Measurements from ENCODE around the gene FXYD4. TPM values are rescaled to one million over a fixed set of nuclear protein-coding genes. Genes with fewer than 3 reads are reported as not detected.

The FXYD4 gene
- total RNA-seq, 1 experiment from 2014 or later, result not detected

DNA sequence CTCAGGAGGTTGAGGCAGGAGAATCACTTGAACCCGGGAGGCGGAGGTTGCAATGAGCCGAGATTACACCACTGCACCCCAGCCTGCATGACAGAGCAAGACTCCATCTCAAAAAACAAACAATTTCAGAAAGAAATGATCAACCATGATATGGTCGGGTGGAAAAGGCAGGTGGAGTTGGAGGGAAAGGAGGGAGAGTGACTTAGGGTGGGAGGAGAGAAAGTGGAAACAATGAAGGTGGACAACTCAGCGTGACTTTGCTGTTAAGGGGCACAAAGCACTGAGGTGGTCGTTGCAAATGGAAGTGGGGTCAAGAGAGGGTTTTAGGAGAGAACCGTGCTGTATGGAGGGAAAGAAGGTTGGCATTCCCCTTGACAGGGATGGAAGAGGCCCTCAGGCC lies 30.0 kb upstream of the FXYD4 start:
- no peak overlapping the region for H3K4me3 Mint-ChIP-seq (ENCODE audit: unreplicated experiment)
- no peak for TF ChIP-seq CTCF (IDR thresholded peaks at IDR 0.05; ENCODE audit: unreplicated experiment)
- intact Hi-C loops (cut with micrococcal nuclease), result no loop called here

GRCh38 chr10:43342279-43343125 lies 28.9 kb upstream of the FXYD4 start:
- Mint-ChIP-seq H3K9me3 (ENCODE audit: unreplicated experiment) (no peaks in the 10 kb centered on the region), H3K27me3 (ENCODE audit: insufficient read depth, unreplicated experiment) (no peaks in the 10 kb centered on the region), H3K36me3 (ENCODE audit: insufficient read depth, unreplicated experiment) (no peaks in the 10 kb centered on the region), H3K4me1 (ENCODE audit: insufficient read depth, unreplicated experiment) (peaks cover 26% of the 10 kb centered on the region), H3K4me3 (ENCODE audit: unreplicated experiment) (no peak overlapping the region), H3K27ac (ENCODE audit: low read depth, unreplicated experiment) (no peak overlapping the region)
- BruUV-seq (replicated peaks), result no TSS peak
- no peak for TF ChIP-seq CTCF (IDR thresholded peaks at IDR 0.05; ENCODE audit: unreplicated experiment)
- intact Hi-C loops (cut with micrococcal nuclease), result no loop called here
- ChIA-PET CTCF (interaction anchor here (4.2 kb wide), 1 partner anchor 50 kb away, joined by 32 read pairs; no protein-coding TSS in a partner anchor), POLR2A (no interaction called here)
- DNase-seq (ENCODE audit: unreplicated experiment), result no peak

More for the DNA sequence above, 30.0 kb upstream of the FXYD4 start:
- no peak for DNase-seq (ENCODE audit: unreplicated experiment)
- no TSS peak for BruUV-seq (replicated peaks)
- Mint-ChIP-seq H3K27me3 (ENCODE audit: insufficient read depth, unreplicated experiment) (no peaks in the 10 kb centered on the region), H3K4me1 (ENCODE audit: insufficient read depth, unreplicated experiment) (peaks cover 26% of the 10 kb centered on the region), H3K36me3 (ENCODE audit: insufficient read depth, unreplicated experiment) (no peaks in the 10 kb centered on the region), H3K9me3 (ENCODE audit: unreplicated experiment) (no peaks in the 10 kb centered on the region), H3K27ac (ENCODE audit: low read depth, unreplicated experiment) (no peak overlapping the region)
- ChIA-PET CTCF (interaction anchor here (0.9 to 1.5 kb wide), 2 partner anchors 48 to 202 kb away, joined by 3 to 6 read pairs; no protein-coding TSS in a partner anchor), POLR2A (interaction anchor here (0.5 to 1.6 kb wide), 5 partner anchors 50 to 203 kb away, joined by 3 to 10 read pairs (median 3); partner anchors contain the start of gene CSGALNACT2)

GRCh38 chr10:43343126-43343525 lies 28.3 kb upstream of the FXYD4 start:
- POLR2A ChIA-PET, result no interaction called here
- BruUV-seq (replicated peaks), result no TSS peak
- intact Hi-C loops (cut with micrococcal nuclease), result no loop called here

More at GRCh38 chr10:43343126-43343525, 28.3 kb upstream of the FXYD4 start:
- Mint-ChIP-seq H3K9me3 (ENCODE audit: unreplicated experiment) (no peaks in the 10 kb centered on the region), H3K27me3 (ENCODE audit: insufficient read depth, unreplicated experiment) (no peaks in the 10 kb centered on the region), H3K27ac (ENCODE audit: low read depth, unreplicated experiment) (no peak overlapping the region), H3K4me1 (ENCODE audit: insufficient read depth, unreplicated experiment) (peaks cover 26% of the 10 kb centered on the region), H3K36me3 (ENCODE audit: insufficient read depth, unreplicated experiment) (no peaks in the 10 kb centered on the region), H3K4me3 (ENCODE audit: unreplicated experiment) (no peak overlapping the region)
- CTCF ChIA-PET, result interaction anchor here (4.2 kb wide), 1 partner anchor 51 kb away, joined by 32 read pairs; no protein-coding TSS in a partner anchor
- no peak for TF ChIP-seq CTCF (IDR thresholded peaks at IDR 0.05; ENCODE audit: unreplicated experiment)
- no peak for DNase-seq (ENCODE audit: unreplicated experiment)

Data from MCF 10A (cell line).